Smooth muscle cell (in vitro differentiated cells): Measurements from ENCODE around the gene PARD6B. TPM values are rescaled to one million over a fixed set of nuclear protein-coding genes. Genes with fewer than 3 reads are reported as not detected.
A peak's percentile ranks its signal among the peaks of the same experiment; 100 is the strongest.
"Not testable (repeated sequence)": the region's sequence is repeated elsewhere in the genome, so short reads cannot be mapped to it uniquely, and the experiment has no call there.

ENCODE experiments used
- DNase-seq: peaks from one replicate; lab custom pipeline; 2025; ENCODE audit not compliant: unreplicated experiment; lab: John Stamatoyannopoulos, UW
- H2AFZ ChIP-seq: fragments of 200-600 bp; sonication (generic); 2 replicates; pipeline ENCODE4 v1.6.0; 2016; ENCODE audit warnings: antibody characterized with exemption, low read depth, mild to moderate bottlenecking
- H3F3A ChIP-seq: fragments of 200-600 bp; sonication (generic); 2 replicates; pipeline ENCODE4 v1.6.0; 2017; ENCODE audit warnings: antibody characterized with exemption, low read depth
- H3K27ac ChIP-seq: fragments of 200-600 bp; sonication (generic); 2 replicates; pipeline ENCODE4 v1.5.1; 2016; ENCODE audit warnings: low read depth, mild to moderate bottlenecking
- H3K27me3 ChIP-seq: fragments of 200-600 bp; sonication (generic); 2 replicates; pipeline ENCODE4 v1.6.1; 2016; ENCODE audit warnings: low read depth, mild to moderate bottlenecking
- H3K36me3 ChIP-seq: fragments of 200-600 bp; sonication (generic); 2 replicates; pipeline ENCODE4 v1.5.1; 2016; ENCODE audit warnings: low read depth
- H3K4me1 ChIP-seq: fragments of 200-600 bp; sonication (generic); 2 replicates; pipeline ENCODE4 v1.5.1; 2016; ENCODE audit warnings: low read depth
- H3K4me2 ChIP-seq: fragments of 200-600 bp; sonication (generic); 2 replicates; pipeline ENCODE4 v1.6.0; 2016; ENCODE audit warnings: mild to moderate bottlenecking
- H3K4me3 ChIP-seq: fragments of 200-600 bp; sonication (generic); 2 replicates; pipeline ENCODE4 v1.5.1; 2016; ENCODE audit warnings: mild to moderate bottlenecking
- H3K79me2 ChIP-seq: fragments of 200-600 bp; sonication (generic); 2 replicates; pipeline ENCODE4 v1.6.0; 2016; ENCODE audit warnings: low read depth, mild to moderate bottlenecking
- H3K9ac ChIP-seq: fragments of 200-600 bp; sonication (generic); 2 replicates; pipeline ENCODE4 v1.6.0; 2016; ENCODE audit warnings: low read depth
- H3K9me3 ChIP-seq: fragments of 200-600 bp; sonication (generic); replicated peaks from 2 replicates; pipeline ENCODE4 v1.5.1; 2016; ENCODE audit warnings: low read depth
- H4K20me1 ChIP-seq: fragments of 200-600 bp; sonication (generic); 2 replicates; pipeline ENCODE4 v1.6.0; 2016; ENCODE audit warnings: low read depth
- CTCF ChIP-seq: fragments of 200-600 bp; sonication (generic); IDR thresholded peaks from 2 replicates; pipeline ENCODE4 v1.5.1; 2017; ENCODE audit warnings: borderline replicate concordance, mild to moderate bottlenecking, antibody characterized with exemption; ENCODE audit not compliant: insufficient read depth, poor library complexity, severe bottlenecking
- WGBS: methylation state at CpG from one replicate; pipeline ENCODE4 v1.1.7; 2016; ENCODE audit warnings: low lambda C conversion rate; 5-methylcytosine and 5-hydroxymethylcytosine counted together
- polyA plus RNA-seq: library from polyadenylated mRNA; unstranded; fragments of >200 nt; fragmentation: Nextera tagmentation; extraction: Ambion mirVana; gene quantifications from 2 replicates; pipeline ENCODE4 v1.2.1, GENCODE V29; 2016
- total RNA-seq: library from RNA; depleted of rRNA; stranded (reverse); fragments of >200 nt; gene quantifications from 2 replicates; pipeline ENCODE4 v1.2.3, GENCODE V29; 2014

PARD6B gene
- total and polyA plus RNA-seq, 2 experiments from 2014 or later, result 0.26 to 6.5 TPM

- Histone ChIP-seq H3K79me2 (no peaks in the 10 kb centered on the region), H3K27me3 (no peaks in the 10 kb centered on the region), H3K36me3 (no peaks in the 10 kb centered on the region), H4K20me1 (no peaks in the 10 kb centered on the region), H3K4me2 (no peak overlapping the region), H3F3A (no peaks in the 10 kb centered on the region), H2AFZ (peak overlapping the region; percentile 46), H3K9ac (no peak overlapping the region), H3K9me3 (no peaks in the 10 kb centered on the region), H3K27ac (no peak overlapping the region), H3K4me3 (no peak overlapping the region), H3K4me1 (no peaks in the 10 kb centered on the region)
- no peak for DNase-seq
- 59% methylated on average over 7 of the region's 7 CpGs for WGBS
- TF ChIP-seq CTCF, result peak; percentile 24
Measured at GRCh38 chr20:50713657-50714101, 17.7 kb upstream of the PARD6B start.

GRCh38 chr20:50714426-50714825, 17.0 kb upstream of the PARD6B start:
- H3K9me3 ChIP-seq, H3K27ac ChIP-seq, H3K79me2 ChIP-seq, H3K27me3 ChIP-seq, H4K20me1 ChIP-seq, H3K9ac ChIP-seq, H3K4me1 ChIP-seq, H3F3A ChIP-seq, H3K36me3 ChIP-seq, H3K4me3 ChIP-seq, DNase-seq, H3K4me2 ChIP-seq, H2AFZ ChIP-seq: not testable (repeated sequence)
- 98% methylated on average over 12 of the region's 12 CpGs for WGBS

- no peaks in the 10 kb centered on the region for H3K27me3 ChIP-seq
- no peak for DNase-seq
- H2AFZ ChIP-seq, result no peak overlapping the region
- H3K4me2 ChIP-seq, result no peak overlapping the region
- H3K36me3 ChIP-seq, result no peaks in the 10 kb centered on the region
- H3K4me3 ChIP-seq, result no peak overlapping the region
- H3K79me2 ChIP-seq, result no peaks in the 10 kb centered on the region
- no peaks in the 10 kb centered on the region for H4K20me1 ChIP-seq
- 78% methylated on average over 3 of the region's 3 CpGs for WGBS
- no peaks in the 10 kb centered on the region for H3F3A ChIP-seq
- H3K9ac ChIP-seq, result no peak overlapping the region
- H3K4me1 ChIP-seq, result no peaks in the 10 kb centered on the region
- TF ChIP-seq CTCF, result no peak
- H3K9me3 ChIP-seq, result no peaks in the 10 kb centered on the region
- H3K27ac ChIP-seq, result no peak overlapping the region
Measured at GRCh38 chr20:50715694-50716093, 15.7 kb upstream of the PARD6B start.

GRCh38 chr20:50716518-50716917, 14.9 kb upstream of the PARD6B start:
- Histone ChIP-seq H3K4me3 (no peak overlapping the region), H3F3A (no peaks in the 10 kb centered on the region), H3K27me3 (no peaks in the 10 kb centered on the region), H3K36me3 (no peaks in the 10 kb centered on the region), H3K4me2 (no peak overlapping the region), H3K4me1 (no peaks in the 10 kb centered on the region), H3K27ac (no peak overlapping the region), H3K9me3 (no peaks in the 10 kb centered on the region), H2AFZ (no peak overlapping the region), H4K20me1 (no peaks in the 10 kb centered on the region), H3K79me2 (no peaks in the 10 kb centered on the region), H3K9ac (no peak overlapping the region)
- no peak for TF ChIP-seq CTCF
- WGBS, result 80% methylated on average over 1 of the region's 1 CpG
- no peak for DNase-seq
